Peyer's patch (tissue), 4 donors: ENCODE data around the gene MIA3.

Experiments used
- CTCF ChIP-seq, 6 experiments: fragments of 450-650 bp in 4 of 6; fragments of 200-600 bp in 2 of 6; sonication (generic) in 1 of 6; IDR thresholded peaks; one replicate each; pipeline ENCODE4 v1.5.1; 2017 to 2019; ENCODE audit warnings: antibody characterized with exemption in 6 of 6, mild to moderate bottlenecking in 3 of 6, moderate library complexity in 1 of 6
- POLR2A ChIP-seq, 2 donors: fragments of 450-650 bp; IDR thresholded peaks; one replicate each; pipeline ENCODE4 v1.5.1; 2017; ENCODE audit warnings: antibody characterized with exemption in 2 of 2, mild to moderate bottlenecking in 2 of 2, moderate library complexity in 2 of 2

- TF ChIP-seq CTCF (IDR thresholded peaks at IDR 0.05) (no peak), POLR2A (IDR thresholded peaks at IDR 0.05) (no peak)
These were observed 73.1 kb downstream of the MIA3 start for GRCh38 chr1:222691016-222691415.
